ENCODE data around the gene CLNK. TPM values are rescaled to one million over a fixed set of nuclear protein-coding genes. Genes with fewer than 3 reads are reported as not detected.

The CLNK gene
- total and polyA plus RNA-seq, 2 of the 8 experiments (the other 6 are each of a cell fraction or from before 2014, with no cell fraction given): not detected

GRCh38 chr4:10441512-10441911 is 243.1 kb downstream of the CLNK start:
- H4K5ac ChIP-seq (ENCODE audit: insufficient read length, low read depth, low read length): no peak overlapping the region
- no peak overlapping the region for H3K9ac ChIP-seq (replicated peaks in 1 of 4; ENCODE audit: extremely low read depth in 1 of 4, low read depth in 3 of 4, low read length in 3 of 4)
- FAIRE-seq: peak; percentile 63
- H2BK5ac ChIP-seq (ENCODE audit: low read depth, low read length): no peak overlapping the region
- H2BK20ac ChIP-seq (ENCODE audit: low read length): no peak overlapping the region
- 69% methylated on average over 4 of the region's 4 CpGs; no CpG with 5 or more reads in 1 of the 2 experiments for WGBS, 2 experiments (ENCODE audit: extremely low coverage in 1 of 2, insufficient coverage in 1 of 2, insufficient read length in 1 of 2, insufficient replicate concordance in 2 of 2, low coverage in 1 of 2, low lambda C conversion rate in 2 of 2, missing lambda C conversion rate in 1 of 2)
- H3K36me3 ChIP-seq (ENCODE audit: control insufficient read depth in 2 of 4, insufficient read depth in 4 of 4, low read length in 3 of 4): peaks cover 0 to 18% (median 4%) of the 10 kb centered on the region in 4 experiments; a peak in 6 of 8 replicates
- no peaks in the 10 kb centered on the region; a peak in 2 of 7 replicates for H3K27me3 ChIP-seq (replicated peaks in 1 of 4; ENCODE audit: control insufficient read depth in 3 of 4, extremely low read depth in 1 of 4, insufficient read depth in 3 of 4, low read length in 3 of 4)
- H3K23ac ChIP-seq (ENCODE audit: insufficient read length): no peak overlapping the region
- no peak for TF ChIP-seq SRF (IDR thresholded peaks at IDR 0.05; ENCODE audit: low read depth, low read length)
- no peak for TF ChIP-seq SIRT6 (IDR thresholded peaks at IDR 0.05; ENCODE audit: low read length)
- TF ChIP-seq PHF8 (conservative IDR thresholded peaks at IDR 0.05; ENCODE audit: low read depth, low read length): no peak
- TF ChIP-seq RAD21 (IDR thresholded peaks at IDR 0.05 in 1 of 2, conservative IDR thresholded peaks at IDR 0.05 in 1 of 2; ENCODE audit: low read depth in 2 of 2, low read length in 2 of 2): peak in 1 of 2 experiments; percentile 17; a peak in 1 of 4 replicates
- TF ChIP-seq MAFK (IDR thresholded peaks at IDR 0.05; ENCODE audit: low read depth, low read length): no peak
- TF ChIP-seq CHD2 (IDR thresholded peaks at IDR 0.05; ENCODE audit: low read length): no peak
- no peak for TF ChIP-seq CTCF (IDR thresholded peaks at IDR 0.05; ENCODE audit: control extremely low read depth in 1 of 3, insufficient read depth in 1 of 3, low read depth in 1 of 3, low read length in 3 of 3)
- no peak for TF ChIP-seq TAF1 (IDR thresholded peaks at IDR 0.05; ENCODE audit: low read depth, low read length)
- TF ChIP-seq SP2 (IDR thresholded peaks at IDR 0.05; ENCODE audit: low read length): no peak
- H3K79me2 ChIP-seq (ENCODE audit: control insufficient read depth in 1 of 2, insufficient read depth in 2 of 2, low read length in 2 of 2): no peaks in the 10 kb centered on the region
- POLR2A ChIA-PET (ENCODE audit: partially characterized antibody): no interaction called here
- H4K20me1 ChIP-seq (replicated peaks in 1 of 2; ENCODE audit: control insufficient read depth in 1 of 2, insufficient read depth in 2 of 2, low read length in 2 of 2): no peaks in the 10 kb centered on the region
- H4K91ac ChIP-seq (replicated peaks; ENCODE audit: insufficient read length, low read length): no peak overlapping the region
- no peak overlapping the region for H2AK5ac ChIP-seq (ENCODE audit: low read depth, low read length)
- H2BK12ac ChIP-seq (ENCODE audit: low read depth, low read length): no peak overlapping the region
- H3K27ac ChIP-seq (ENCODE audit: low read depth, low read length): no peak overlapping the region
- peaks cover 0 to 6% (median 4%) of the 10 kb centered on the region in 4 experiments; a peak in 3 of 7 replicates for H3K4me1 ChIP-seq (replicated peaks in 1 of 4; ENCODE audit: control insufficient read depth in 3 of 4, insufficient read depth in 4 of 4, low read length in 3 of 4)
- H3K56ac ChIP-seq (replicated peaks; ENCODE audit: insufficient read length, low read depth, low read length): no peak overlapping the region
- no peak for DNase-seq (ENCODE audit: low read depth in 1 of 2, low spot score in 2 of 2)
- H2AFZ ChIP-seq (ENCODE audit: low read length): no peak overlapping the region
- no peak overlapping the region for H2BK15ac ChIP-seq (ENCODE audit: low read length)
- H4K8ac ChIP-seq (ENCODE audit: extremely low read depth, insufficient read depth, low read length): no peak overlapping the region
- no peak overlapping the region for H3K14ac ChIP-seq (ENCODE audit: insufficient read length)
- CTCF ChIA-PET (ENCODE audit: partially characterized antibody): interaction anchor here (0.9 to 2.0 kb wide), 3 partner anchors 82 to 97 kb away, joined by 4 to 5 read pairs (median 5); no protein-coding TSS in a partner anchor
- 0 out of 4 replicates have a peak, but pooled peaks cover 0 to 4% of the 10 kb centered on the region in 2 experiments for H3K9me3 ChIP-seq (ENCODE audit: insufficient read depth in 2 of 2, low read depth in 1 of 2, low read length in 1 of 2)
- H3K18ac ChIP-seq (ENCODE audit: extremely low read depth, low read length): no peak overlapping the region
- no peaks in the 10 kb centered on the region for H3K79me1 ChIP-seq (ENCODE audit: low read depth, low read length)
- H3K4me2 ChIP-seq (ENCODE audit: insufficient read depth in 1 of 2, low read depth in 2 of 2, low read length in 2 of 2): no peak overlapping the region
- H3K4me3 ChIP-seq (ENCODE audit: extremely low read depth in 1 of 4, insufficient read depth in 2 of 4, low read depth in 3 of 4, low read length in 4 of 4): no peak overlapping the region
- no peak overlapping the region for H3K4ac ChIP-seq (replicated peaks; ENCODE audit: insufficient read length, low read depth, low read length)
- no peak overlapping the region for H2BK120ac ChIP-seq (replicated peaks; ENCODE audit: low read depth, low read length)
- no peaks in the 10 kb centered on the region for H3K23me2 ChIP-seq (ENCODE audit: low read depth, low read length)
